ENCODE data around the gene RASGRP4. TPM values are rescaled to one million over a fixed set of nuclear protein-coding genes. Genes with fewer than 3 reads are reported as not detected.
"Not testable (repeated sequence)": the region's sequence is repeated elsewhere in the genome, so short reads cannot be mapped to it uniquely, and the experiment has no call there.

The RASGRP4 gene
- total RNA-seq, 1 experiment from 2014 or later = not detected

DNA sequence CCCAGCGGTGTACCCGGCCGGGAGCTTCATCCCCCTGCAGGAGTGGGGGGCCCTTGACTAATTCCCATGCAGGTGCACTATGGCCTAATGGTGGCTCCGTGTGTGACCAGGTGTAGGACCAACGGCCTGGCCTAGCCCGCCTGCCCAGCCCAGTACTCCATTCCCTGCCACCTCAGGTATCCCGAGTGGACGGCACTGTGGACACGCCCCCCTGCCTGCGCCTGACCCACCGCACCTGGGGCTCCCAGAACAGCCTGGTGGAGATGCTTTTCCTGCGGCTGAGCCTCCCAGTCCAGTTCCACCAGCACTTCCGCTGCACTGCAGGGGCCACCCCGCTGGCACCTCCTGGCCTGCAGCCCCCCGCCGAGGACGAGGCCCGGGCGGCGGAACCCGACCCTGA, 47.2 kb upstream of the RASGRP4 start:
- Histone ChIP-seq H3K36me3 (ENCODE audit: low read depth, low read length) (no peaks in the 10 kb centered on the region), H3K4me1 (ENCODE audit: insufficient read depth, low read length) (no peaks in the 10 kb centered on the region), H3K4me3 (ENCODE audit: low read length) (no peak overlapping the region), H3K27me3 (ENCODE audit: low read length) (peaks cover 12% of the 10 kb centered on the region), H3K4me2 (ENCODE audit: low read length) (no peak overlapping the region), H3K79me2 (ENCODE audit: low read length) (no peaks in the 10 kb centered on the region), H3F3A (ENCODE audit: low read length, unreplicated experiment) (no peaks in the 10 kb centered on the region), H4K20me1 (ENCODE audit: low read length) (no peaks in the 10 kb centered on the region), H3K9me2 (replicated peaks; ENCODE audit: low read length) (no peaks in the 10 kb centered on the region), H3K9me3 (ENCODE audit: low read length) (no peaks in the 10 kb centered on the region), H2AFZ (ENCODE audit: low read length) (no peak overlapping the region), H3K27ac (ENCODE audit: low read length) (no peak overlapping the region), H3K9ac (ENCODE audit: low read length) (no peak overlapping the region)
- BruUV-seq (replicated peaks) = no TSS peak
- CTCF ChIA-PET = no interaction called here
- ATAC-seq (no peak), DNase-seq (no peak)
- no peak for TF ChIP-seq EZH2 (IDR thresholded peaks at IDR 0.05; ENCODE audit: low read length, unreplicated experiment)
- TF ChIP-seq EZH2phosphoT487 (IDR thresholded peaks at IDR 0.05; ENCODE audit: borderline replicate concordance, low read length) = no peak
- TF ChIP-seq, protein P1, sequence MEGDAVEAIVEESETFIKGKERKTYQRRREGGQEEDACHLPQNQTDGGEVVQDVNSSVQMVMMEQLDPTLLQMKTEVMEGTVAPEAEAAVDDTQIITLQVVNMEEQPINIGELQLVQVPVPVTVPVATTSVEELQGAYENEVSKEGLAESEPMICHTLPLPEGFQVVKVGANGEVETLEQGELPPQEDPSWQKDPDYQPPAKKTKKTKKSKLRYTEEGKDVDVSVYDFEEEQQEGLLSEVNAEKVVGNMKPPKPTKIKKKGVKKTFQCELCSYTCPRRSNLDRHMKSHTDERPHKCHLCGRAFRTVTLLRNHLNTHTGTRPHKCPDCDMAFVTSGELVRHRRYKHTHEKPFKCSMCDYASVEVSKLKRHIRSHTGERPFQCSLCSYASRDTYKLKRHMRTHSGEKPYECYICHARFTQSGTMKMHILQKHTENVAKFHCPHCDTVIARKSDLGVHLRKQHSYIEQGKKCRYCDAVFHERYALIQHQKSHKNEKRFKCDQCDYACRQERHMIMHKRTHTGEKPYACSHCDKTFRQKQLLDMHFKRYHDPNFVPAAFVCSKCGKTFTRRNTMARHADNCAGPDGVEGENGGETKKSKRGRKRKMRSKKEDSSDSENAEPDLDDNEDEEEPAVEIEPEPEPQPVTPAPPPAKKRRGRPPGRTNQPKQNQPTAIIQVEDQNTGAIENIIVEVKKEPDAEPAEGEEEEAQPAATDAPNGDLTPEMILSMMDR (conservative IDR thresholded peaks at IDR 0.05; ENCODE audit: low read depth, low read length) = no peak
- POLR2A ChIA-PET (ENCODE audit: unreplicated experiment) = no interaction called here
- intact Hi-C loops (cut with micrococcal nuclease) = no loop called here

- H4K20me1 ChIP-seq (ENCODE audit: low read length); H3K9me3 ChIP-seq (ENCODE audit: low read length); H3K27ac ChIP-seq (ENCODE audit: low read length); DNase-seq; H3F3A ChIP-seq (ENCODE audit: low read length, unreplicated experiment); H3K4me2 ChIP-seq (ENCODE audit: low read length); ATAC-seq; POLR2A ChIA-PET (ENCODE audit: unreplicated experiment); H3K36me3 ChIP-seq (ENCODE audit: low read depth, low read length); intact Hi-C loops (cut with micrococcal nuclease); H3K9ac ChIP-seq (ENCODE audit: low read length); H3K79me2 ChIP-seq (ENCODE audit: low read length); H3K4me1 ChIP-seq (ENCODE audit: insufficient read depth, low read length); H3K9me2 ChIP-seq (replicated peaks; ENCODE audit: low read length); H2AFZ ChIP-seq (ENCODE audit: low read length); BruUV-seq (replicated peaks); H3K4me3 ChIP-seq (ENCODE audit: low read length); CTCF ChIA-PET: not testable (repeated sequence)
- H3K27me3 ChIP-seq (ENCODE audit: low read length) = peaks cover 12% of the 10 kb centered on the region
Measured at GRCh38 chr19:38472725-38473124, 46.7 kb upstream of the RASGRP4 start.

- BruUV-seq (replicated peaks) = no TSS peak
- no peak overlapping the region for H3K4me3 ChIP-seq (ENCODE audit: low read length)
- H3K27me3 ChIP-seq (ENCODE audit: low read length) = peaks cover 12% of the 10 kb centered on the region
- H4K20me1 ChIP-seq (ENCODE audit: low read length) = no peaks in the 10 kb centered on the region
- DNase-seq (no peak), ATAC-seq (no peak)
- H3K27ac ChIP-seq (ENCODE audit: low read length) = no peak overlapping the region
- H3K9ac ChIP-seq (ENCODE audit: low read length) = no peak overlapping the region
- H3K9me2 ChIP-seq (replicated peaks; ENCODE audit: low read length) = no peaks in the 10 kb centered on the region
- intact Hi-C loops (cut with micrococcal nuclease) = no loop called here
- H3K4me1 ChIP-seq (ENCODE audit: insufficient read depth, low read length) = no peaks in the 10 kb centered on the region
- H3K79me2 ChIP-seq (ENCODE audit: low read length) = no peaks in the 10 kb centered on the region
- no peaks in the 10 kb centered on the region for H3K36me3 ChIP-seq (ENCODE audit: low read depth, low read length)
- TF ChIP-seq, protein P1 (conservative IDR thresholded peaks at IDR 0.05; ENCODE audit: low read depth, low read length) = no peak
- TF ChIP-seq EZH2 (IDR thresholded peaks at IDR 0.05; ENCODE audit: low read length, unreplicated experiment) (no peak), EZH2phosphoT487 (IDR thresholded peaks at IDR 0.05; ENCODE audit: borderline replicate concordance, low read length) (no peak)
- no peaks in the 10 kb centered on the region for H3F3A ChIP-seq (ENCODE audit: low read length, unreplicated experiment)
- H3K4me2 ChIP-seq (ENCODE audit: low read length) = no peak overlapping the region
- CTCF ChIA-PET = interaction anchor here (0.5 kb wide), 1 partner anchor 7 kb away, joined by 3 read pairs; no protein-coding TSS in a partner anchor
- POLR2A ChIA-PET (ENCODE audit: unreplicated experiment) = no interaction called here
- no peak overlapping the region for H2AFZ ChIP-seq (ENCODE audit: low read length)
- no peaks in the 10 kb centered on the region for H3K9me3 ChIP-seq (ENCODE audit: low read length)
Measured at GRCh38 chr19:38470788-38471480, 44.9 kb upstream of the RASGRP4 start.

Measured in PC-3 (cell line).